Subcutaneous adipose tissue (tissue), 4 donors: ENCODE results near the gene CHTF18. TPM values are rescaled to one million over a fixed set of nuclear protein-coding genes. Genes with fewer than 3 reads are reported as not detected.

Experiments
- CTCF ChIP-seq: fragments of 450-650 bp; IDR thresholded peaks from one replicate; pipeline ENCODE4 v1.5.1; 2016; ENCODE audit warnings: low read depth, mild to moderate bottlenecking, control low read depth, antibody characterized with exemption, moderate library complexity
- total RNA-seq, 4 donors: library from RNA; depleted of rRNA; stranded (reverse); fragments of >200 nt; gene quantifications; one replicate each; pipeline ENCODE4 v1.1.0, GENCODE V29; 2016

The CHTF18 gene
- total RNA-seq, result 10 to 100 TPM in 1 of 4 donors, 1 to 10 TPM in 3; 4.4 to 16.0 (median 8.9) TPM

- TF ChIP-seq CTCF, result no peak
Measured at GRCh38 chr16:788399-789126, at the start of gene CHTF18. Gene CHTF18 (plus strand): TSS chr16:788620. CDS start chr16:788685, 65 bp downstream.

DNA sequence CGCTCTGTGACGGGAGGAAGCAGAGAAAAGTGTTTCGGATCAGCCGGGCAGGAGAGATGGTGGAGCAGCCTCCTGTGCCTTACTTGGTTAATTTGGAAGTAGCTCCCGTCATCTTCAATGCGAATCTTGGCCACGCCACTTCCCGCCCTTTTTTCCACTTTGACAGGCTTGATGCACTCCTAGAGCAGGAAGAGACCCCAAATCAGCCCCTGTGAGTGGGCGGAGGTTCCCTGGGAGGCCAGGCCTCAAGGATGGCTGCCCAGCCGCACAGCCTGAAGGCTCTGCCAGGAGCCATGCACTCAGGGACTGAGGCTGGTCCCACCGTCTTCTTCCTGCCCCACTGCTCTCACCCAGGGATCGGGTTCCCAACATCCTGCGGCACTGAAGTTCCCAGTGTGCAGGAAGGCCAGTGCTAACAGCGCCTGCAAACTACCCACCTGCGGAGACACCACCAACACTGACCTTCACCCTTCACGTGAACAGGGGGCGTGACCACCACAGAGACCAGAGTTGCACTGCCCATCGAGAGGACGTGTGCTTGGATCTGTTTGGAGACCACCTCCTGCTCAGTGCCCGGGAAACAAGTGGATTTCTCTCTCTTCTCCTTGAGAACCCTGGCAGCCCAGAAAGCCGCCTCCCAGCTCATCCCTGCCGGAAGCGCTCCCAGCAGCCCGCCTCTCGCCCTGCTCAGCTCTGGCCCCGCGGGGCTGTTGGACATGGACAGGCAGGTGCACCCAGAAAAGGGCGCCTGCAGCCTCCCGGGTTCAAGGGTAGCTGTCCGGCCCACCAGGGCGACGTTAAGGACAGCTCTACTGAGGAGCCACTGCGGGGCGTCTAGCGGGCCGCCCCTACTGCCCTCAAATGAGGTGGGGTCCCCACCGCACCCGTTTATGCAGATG, 48.6 kb upstream of the CHTF18 start:
- no peak for TF ChIP-seq CTCF

DNA sequence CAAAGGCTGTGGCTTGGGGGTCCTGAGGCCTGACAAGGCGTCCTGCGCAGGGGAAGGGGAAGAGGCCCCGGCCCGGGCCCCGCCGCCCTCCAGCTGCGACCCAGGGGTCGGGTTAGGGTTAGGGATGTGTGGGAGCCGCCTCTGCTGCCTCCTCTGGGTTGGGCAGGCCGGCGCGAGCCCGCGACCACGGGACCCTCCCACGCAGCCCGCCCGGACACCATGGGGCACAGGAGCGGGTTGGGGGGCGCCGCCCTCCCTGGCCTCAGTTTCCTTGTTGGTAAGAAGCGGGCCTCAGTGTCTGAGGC, 48.0 kb upstream of the CHTF18 start:
- TF ChIP-seq CTCF, result no peak

DNA sequence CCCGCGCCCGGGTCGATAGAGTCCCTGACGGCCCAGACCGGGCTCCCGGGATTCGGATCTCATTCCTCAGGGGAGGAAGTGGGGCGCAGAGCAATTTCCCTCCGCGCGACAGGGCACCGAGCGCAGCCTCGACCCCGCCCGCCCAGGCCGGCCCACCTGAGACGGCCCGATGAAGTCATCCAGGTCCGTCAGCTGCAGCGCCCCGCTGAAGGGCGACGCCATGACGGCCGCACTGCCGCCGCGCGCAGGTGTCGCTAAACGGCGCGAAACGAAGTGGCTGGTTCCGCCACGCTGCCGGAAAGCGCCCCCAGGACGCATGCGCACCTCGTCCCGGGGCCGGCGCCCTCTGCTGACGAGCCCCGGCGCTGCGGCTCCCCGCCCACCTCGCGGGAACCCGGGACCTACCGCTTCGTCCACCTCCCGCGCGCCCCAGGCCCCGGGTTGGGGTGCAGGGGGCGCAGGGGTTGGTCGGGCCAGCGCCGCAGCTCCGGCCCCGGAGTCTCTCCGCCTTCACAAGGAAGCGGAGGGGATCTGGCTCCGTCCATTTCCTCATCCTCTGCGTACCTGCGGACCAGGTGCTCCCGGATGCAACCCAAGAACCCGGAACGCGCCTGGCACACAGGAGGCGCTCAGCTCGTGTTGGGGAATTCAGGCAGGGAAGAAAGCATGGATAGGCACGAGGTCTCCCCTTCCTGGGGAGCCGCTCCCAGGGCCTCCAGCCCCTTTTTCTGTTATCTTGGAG, 47.5 kb upstream of the CHTF18 start, which contains the start of gene CIAO3:
Gene CIAO3, minus strand, starts transcription at position 234 of the 742 bp plus-strand sequence. Its CDS starts 12 bp downstream, at position 222.
- no peak for TF ChIP-seq CTCF

DNA sequence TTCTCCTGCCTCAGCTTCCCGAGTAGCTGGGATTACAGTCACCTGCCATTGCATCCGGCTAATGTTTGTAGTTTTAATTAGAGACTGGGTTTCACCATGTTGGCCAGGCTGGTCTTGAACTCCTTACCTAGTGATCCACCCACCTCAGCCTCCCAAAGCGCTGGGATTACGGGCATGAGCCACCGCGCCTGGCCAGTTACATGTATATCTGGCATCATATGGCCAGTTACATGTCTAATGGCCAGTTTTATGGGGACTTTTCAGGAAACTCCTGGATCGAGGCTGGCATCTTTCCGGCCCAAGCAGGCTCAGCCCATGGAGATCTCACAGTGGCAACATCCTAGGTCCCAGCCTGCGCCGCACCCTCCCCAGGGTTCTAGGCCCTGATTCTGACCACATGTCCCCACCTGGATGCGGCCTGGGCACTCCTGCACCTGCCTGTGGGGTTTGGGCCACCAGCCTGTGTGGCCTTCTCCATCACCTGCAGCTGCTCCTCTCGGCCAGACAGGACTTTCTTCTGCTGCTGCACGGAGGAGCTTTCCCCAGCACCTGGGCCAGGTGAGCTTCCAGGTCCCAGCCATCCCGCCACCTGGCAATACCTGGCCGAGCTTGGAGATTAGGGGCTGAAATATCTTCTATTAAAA, 46.3 kb upstream of the CHTF18 start:
- no peak for TF ChIP-seq CTCF

DNA sequence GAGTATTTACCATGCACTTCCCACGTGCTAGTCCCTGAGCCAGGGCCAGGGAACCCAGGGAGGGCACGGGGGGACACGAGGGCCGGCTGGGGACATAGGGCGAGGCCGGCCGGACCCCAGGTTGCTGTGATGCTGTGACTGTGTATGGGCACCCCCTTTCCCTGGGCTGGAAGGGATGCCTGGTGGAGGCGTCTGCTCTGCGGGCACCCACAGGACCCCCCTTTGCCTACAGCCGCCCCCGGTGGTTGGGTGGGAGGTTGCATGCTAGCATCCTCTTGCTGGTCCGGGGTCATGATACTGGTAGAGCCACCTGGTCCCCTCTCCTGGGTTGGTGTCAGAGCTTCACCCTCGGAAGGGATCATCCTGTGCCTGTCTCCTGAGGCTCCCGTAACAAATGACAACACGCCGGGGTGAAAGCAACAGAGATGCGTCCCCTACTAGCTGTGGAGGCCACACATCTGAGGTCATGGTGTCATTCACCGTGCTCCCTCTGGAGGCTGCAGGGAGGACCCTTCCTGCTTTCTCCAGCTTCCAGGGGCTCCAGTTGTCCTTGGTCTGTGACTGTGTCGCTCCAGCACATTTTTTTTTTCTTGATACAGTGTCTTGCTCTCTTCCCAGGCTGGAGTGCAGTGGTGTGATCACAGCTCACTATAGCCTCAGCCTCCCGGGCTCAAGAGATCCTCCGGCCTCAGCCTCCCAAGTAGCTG, 44.5 kb upstream of the CHTF18 start:
- TF ChIP-seq CTCF, result no peak
